HG03432 (cell line): ENCODE measurements around the gene NDFIP2.

ENCODE experiments used
- ATAC-seq: cut with Tn5 transposase; IDR thresholded peaks from one replicate; pipeline ENCODE4 v1.9.1; 2021; ENCODE audit warnings: mild to moderate bottlenecking, moderate library complexity; ENCODE audit not compliant: unreplicated experiment

The NDFIP2 gene

GRCh38 chr13:79492918-79493594, 12.1 kb downstream of the NDFIP2 start:
- ATAC-seq: no peak

- peak; percentile 67 for ATAC-seq
These were observed 15.2 kb downstream of the NDFIP2 start for GRCh38 chr13:79496188-79496587.

GRCh38 chr13:79497064-79497463, 16.1 kb downstream of the NDFIP2 start:
- no peak for ATAC-seq

GRCh38 chr13:79497852-79498251, 16.9 kb downstream of the NDFIP2 start:
- no peak for ATAC-seq

GRCh38 chr13:79500829-79501228, 19.9 kb downstream of the NDFIP2 start:
- no peak for ATAC-seq

GRCh38 chr13:79501538-79502232, 20.7 kb downstream of the NDFIP2 start:
- ATAC-seq: no peak

GRCh38 chr13:79502859-79503468, 22.0 kb downstream of the NDFIP2 start:
- ATAC-seq: no peak

- no peak for ATAC-seq
These were observed 22.6 kb downstream of the NDFIP2 start for GRCh38 chr13:79503473-79504017.

GRCh38 chr13:79508224-79508961, 27.4 kb downstream of the NDFIP2 start:
- no peak for ATAC-seq

- no peak for ATAC-seq
These were observed 30.7 kb downstream of the NDFIP2 start for GRCh38 chr13:79511611-79512010.

GRCh38 chr13:79512950-79513349, 32.0 kb downstream of the NDFIP2 start:
- no peak for ATAC-seq

GRCh38 chr13:79516595-79516994, 35.6 kb downstream of the NDFIP2 start:
- no peak for ATAC-seq

GRCh38 chr13:79519255-79519654, 38.3 kb downstream of the NDFIP2 start:
- no peak for ATAC-seq

- ATAC-seq: peak; percentile 95
These were observed 41.6 kb downstream of the NDFIP2 start for GRCh38 chr13:79522583-79522982.

GRCh38 chr13:79525064-79525857, 44.3 kb downstream of the NDFIP2 start:
- no peak for ATAC-seq

GRCh38 chr13:79527698-79528097, 46.7 kb downstream of the NDFIP2 start:
- no peak for ATAC-seq

- no peak for ATAC-seq
These were observed 47.4 kb downstream of the NDFIP2 start for GRCh38 chr13:79528356-79528755.

- no peak for ATAC-seq
These were observed 47.8 kb downstream of the NDFIP2 start for GRCh38 chr13:79528759-79529191.

GRCh38 chr13:79529817-79530216, 48.9 kb downstream of the NDFIP2 start:
- no peak for ATAC-seq

- ATAC-seq: no peak
These were observed 49.3 kb downstream of the NDFIP2 start for GRCh38 chr13:79530270-79530669.
